ENCODE results near the gene LY6G6C. TPM values are rescaled to one million over a fixed set of nuclear protein-coding genes. Genes with fewer than 3 reads are reported as not detected.
A peak's percentile ranks its signal among the peaks of the same experiment; 100 is the strongest.

LY6G6C gene
- total RNA-seq, 4 donors from 2014 or later = not detected

DNA sequence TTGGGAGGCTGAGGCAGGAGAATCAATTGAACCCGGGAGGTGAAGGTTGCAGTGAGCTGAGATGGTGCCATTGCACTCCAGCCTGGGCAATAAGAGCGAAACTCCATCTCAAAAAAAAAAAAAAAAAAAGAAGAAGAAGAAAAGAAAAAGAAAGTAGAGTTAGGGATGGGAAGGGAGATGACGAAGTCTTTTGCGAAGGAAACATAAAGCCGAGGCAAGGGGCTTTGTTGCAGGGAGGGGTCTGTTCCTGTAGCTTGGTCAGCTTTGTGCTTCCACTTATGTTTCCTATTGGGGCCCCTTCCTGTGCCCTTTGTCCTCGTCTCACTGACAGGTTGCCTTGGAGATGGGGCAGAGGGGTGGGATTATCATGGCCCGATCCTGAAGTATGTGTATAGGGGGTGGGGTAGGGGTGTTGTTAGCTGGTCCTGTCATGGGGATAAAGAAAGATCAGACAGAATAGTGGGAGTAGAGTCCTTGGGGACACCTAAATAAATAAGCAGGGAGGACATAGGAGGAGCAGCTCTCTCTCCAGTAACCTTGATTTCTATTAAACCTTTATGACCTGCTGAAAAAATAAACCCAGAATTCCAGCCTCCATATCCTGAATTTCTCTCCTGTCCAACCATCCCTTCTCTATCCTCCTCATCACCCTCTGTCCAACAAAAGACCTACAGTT is 15.9 kb upstream of the LY6G6C start:
- Histone ChIP-seq H3K36me3 (peaks cover 15 to 27% (median 17%) of the 10 kb centered on the region in 4 donors), H3K4me1 (peaks cover 48 to 67% (median 61%) of the 10 kb centered on the region in 4 donors), H3K27me3 (no peaks in the 10 kb centered on the region), H3K27ac (replicated peaks in 1 of 4) (peak overlapping the region; percentile 86 to 93 (median 90)), H3K4me3 (peak overlapping the region in 3 of 4 donors; percentile 1 to 81 (median 72)), H3K9me3 (no peaks in the 10 kb centered on the region)
- intact Hi-C loops (cut with DNase I) = loop anchor here (5.0 kb wide), 1 partner anchor 60 kb away; the partner anchor contains the start of gene VARS1
- 63% methylated on average over 7 of the region's 7 CpGs for WGBS
- no peak for TF ChIP-seq POLR2A (IDR thresholded peaks at IDR 0.05; ENCODE audit: low read depth)
- TF ChIP-seq, protein P1, sequence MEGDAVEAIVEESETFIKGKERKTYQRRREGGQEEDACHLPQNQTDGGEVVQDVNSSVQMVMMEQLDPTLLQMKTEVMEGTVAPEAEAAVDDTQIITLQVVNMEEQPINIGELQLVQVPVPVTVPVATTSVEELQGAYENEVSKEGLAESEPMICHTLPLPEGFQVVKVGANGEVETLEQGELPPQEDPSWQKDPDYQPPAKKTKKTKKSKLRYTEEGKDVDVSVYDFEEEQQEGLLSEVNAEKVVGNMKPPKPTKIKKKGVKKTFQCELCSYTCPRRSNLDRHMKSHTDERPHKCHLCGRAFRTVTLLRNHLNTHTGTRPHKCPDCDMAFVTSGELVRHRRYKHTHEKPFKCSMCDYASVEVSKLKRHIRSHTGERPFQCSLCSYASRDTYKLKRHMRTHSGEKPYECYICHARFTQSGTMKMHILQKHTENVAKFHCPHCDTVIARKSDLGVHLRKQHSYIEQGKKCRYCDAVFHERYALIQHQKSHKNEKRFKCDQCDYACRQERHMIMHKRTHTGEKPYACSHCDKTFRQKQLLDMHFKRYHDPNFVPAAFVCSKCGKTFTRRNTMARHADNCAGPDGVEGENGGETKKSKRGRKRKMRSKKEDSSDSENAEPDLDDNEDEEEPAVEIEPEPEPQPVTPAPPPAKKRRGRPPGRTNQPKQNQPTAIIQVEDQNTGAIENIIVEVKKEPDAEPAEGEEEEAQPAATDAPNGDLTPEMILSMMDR (IDR thresholded peaks at IDR 0.05) = no peak
- no peak for TF ChIP-seq POLR2AphosphoS5 (IDR thresholded peaks at IDR 0.05)
- TF ChIP-seq EP300 (IDR thresholded peaks at IDR 0.05) = no peak
- no peak for DNase-seq (ENCODE audit: extremely low spot score)

DNA sequence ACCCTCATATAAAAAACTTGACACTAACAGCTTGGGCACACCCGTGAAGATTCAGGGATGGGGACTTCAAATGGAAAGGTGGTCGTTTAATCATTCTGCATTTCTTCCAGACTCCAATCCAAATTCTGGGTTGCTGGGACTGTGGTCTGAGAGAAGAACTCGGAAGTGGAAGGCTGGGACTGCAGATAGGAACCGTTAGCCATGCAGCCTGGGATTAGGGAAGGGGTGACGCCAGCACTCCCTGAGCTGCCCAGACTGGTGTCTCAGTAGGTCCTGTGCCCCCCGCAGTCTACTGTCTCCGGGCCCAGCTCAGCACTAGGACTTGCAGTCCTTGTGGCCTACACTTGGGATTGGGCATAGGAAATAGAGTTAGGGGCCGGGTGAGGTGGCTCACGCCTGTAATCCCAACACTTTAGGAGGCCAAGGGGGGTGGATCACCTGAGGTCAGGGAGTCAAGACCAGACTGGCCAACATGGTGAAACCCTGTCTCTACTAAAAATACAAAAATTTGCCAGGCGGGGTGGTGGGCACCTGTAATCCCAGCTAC is 15.3 kb upstream of the LY6G6C start:
- intact Hi-C loops (cut with DNase I) = loop anchor here (5.0 kb wide), 1 partner anchor 60 kb away; the partner anchor contains the start of gene VARS1
- Histone ChIP-seq H3K9me3 (no peaks in the 10 kb centered on the region), H3K27ac (replicated peaks in 1 of 4) (peak overlapping the region; percentile 86 to 93 (median 90)), H3K27me3 (no peaks in the 10 kb centered on the region), H3K4me3 (peak overlapping the region; percentile 68 to 84 (median 76)), H3K36me3 (peaks cover 21 to 27% (median 23%) of the 10 kb centered on the region in 4 donors), H3K4me1 (peaks cover 51 to 71% (median 62%) of the 10 kb centered on the region in 4 donors)
- no peak for DNase-seq (ENCODE audit: extremely low spot score)
- TF ChIP-seq POLR2AphosphoS5 (IDR thresholded peaks at IDR 0.05) (no peak), EP300 (IDR thresholded peaks at IDR 0.05) (no peak), POLR2A (IDR thresholded peaks at IDR 0.05; ENCODE audit: low read depth) (no peak)
- TF ChIP-seq, protein P1 (IDR thresholded peaks at IDR 0.05) = no peak
- 28% methylated on average over 9 of the region's 10 CpGs for WGBS

DNA sequence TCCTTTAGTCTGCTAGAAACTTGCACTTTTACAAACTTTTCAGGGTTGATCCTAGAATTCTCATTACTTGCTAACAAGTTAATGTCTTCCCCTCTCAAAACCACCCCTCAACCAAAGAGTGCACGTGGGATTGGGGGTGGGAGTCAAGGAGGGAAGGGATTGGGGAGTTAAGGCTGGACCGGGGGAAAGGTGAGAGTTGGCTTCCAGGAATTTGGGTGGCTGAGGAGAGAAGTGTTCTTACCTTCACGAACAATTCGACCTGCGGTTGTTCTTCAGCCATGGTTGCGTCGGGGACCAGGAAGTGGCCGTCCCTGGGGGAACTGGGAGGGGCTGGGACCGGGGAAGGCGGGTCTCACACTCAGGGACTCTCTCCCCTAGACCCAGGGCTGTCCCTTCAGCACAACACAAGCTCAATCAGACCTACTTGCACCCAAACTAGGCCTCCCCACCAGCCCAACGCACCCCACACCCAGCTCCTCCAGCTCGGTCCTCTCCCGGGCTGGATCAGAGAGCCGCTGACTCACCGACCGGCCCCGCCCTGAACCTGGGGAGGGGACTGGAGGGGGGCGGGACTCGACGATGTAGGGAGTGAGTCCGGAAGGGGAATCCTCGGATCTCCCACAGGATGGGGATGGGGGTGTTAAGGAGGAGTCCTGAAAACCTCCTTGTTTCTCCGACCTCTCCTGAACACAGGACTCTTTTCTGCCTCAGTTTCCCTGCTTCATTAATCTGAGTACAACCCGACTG is 14.6 kb upstream of the LY6G6C start, which contains the start of gene CLIC1:
CLIC1 (minus strand) TSS at position 510 of the 747 bp plus-strand sequence; CDS start at position 280, 230 bp downstream.
- TF ChIP-seq EP300 (IDR thresholded peaks at IDR 0.05) = no peak
- peak; percentile 95 for TF ChIP-seq POLR2A (IDR thresholded peaks at IDR 0.05; ENCODE audit: low read depth)
- TF ChIP-seq POLR2AphosphoS5 (IDR thresholded peaks at IDR 0.05) = peak; percentile 95 to 99
- peaks cover 54 to 73% (median 64%) of the 10 kb centered on the region in 4 donors for H3K4me1 ChIP-seq
- intact Hi-C loops (cut with DNase I) = loop anchor here (5.0 kb wide), 1 partner anchor 61 kb away; the partner anchor contains the start of gene VARS1
- under 1% methylated on average over 21 of the region's 24 CpGs for WGBS
- peak within 1 kb of the TSS; percentile 86 to 93 (median 90) for H3K27ac ChIP-seq (replicated peaks in 1 of 4)
- peak within 1 kb of the TSS; percentile 68 to 84 (median 76) for H3K4me3 ChIP-seq
- H3K9me3 ChIP-seq = no peaks in the 10 kb centered on the region
- peaks cover 28 to 32% (median 30%) of the 10 kb centered on the region in 4 donors for H3K36me3 ChIP-seq
- DNase-seq (ENCODE audit: extremely low spot score) = peak; percentile 97
- no peaks in the 10 kb centered on the region for H3K27me3 ChIP-seq

DNA sequence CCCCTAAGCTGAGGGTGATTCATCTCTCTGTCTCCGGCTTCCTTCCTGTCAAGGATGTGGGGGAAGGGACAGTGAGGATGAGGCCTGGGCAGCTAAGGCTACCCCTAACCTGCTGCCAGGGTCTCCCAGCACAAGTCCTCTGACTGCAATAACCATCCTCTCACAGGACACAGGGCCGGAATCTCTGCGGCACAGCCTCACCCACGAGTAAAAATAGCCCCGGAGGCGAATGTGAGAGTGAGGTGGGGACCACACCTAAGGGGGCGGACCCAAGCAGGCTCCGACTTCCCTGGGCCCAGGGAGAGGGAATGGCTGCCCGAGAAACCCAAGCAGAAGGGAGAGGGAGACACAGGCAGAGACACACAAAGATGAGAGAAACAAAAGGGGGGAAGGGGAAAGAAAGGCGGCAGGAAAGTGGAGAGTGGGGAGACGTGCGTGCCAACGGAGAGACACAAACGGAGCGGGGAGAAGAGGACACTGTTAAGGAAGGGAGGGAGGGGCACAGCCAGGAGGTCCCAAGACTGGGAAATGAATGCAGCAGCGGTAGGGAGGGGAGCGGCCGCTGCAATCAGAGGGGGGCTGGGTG is 13.4 kb upstream of the LY6G6C start:
- WGBS = 0% methylated on average over 17 of the region's 18 CpGs
- DNase-seq (ENCODE audit: extremely low spot score) = no peak

More for the DNA sequence above, 13.4 kb upstream of the LY6G6C start:
- Histone ChIP-seq H3K36me3 (peaks cover 30 to 40% (median 37%) of the 10 kb centered on the region in 4 donors), H3K4me1 (peaks cover 47 to 74% (median 66%) of the 10 kb centered on the region in 4 donors), H3K4me3 (peak overlapping the region; percentile 68 to 84 (median 76)), H3K27me3 (no peaks in the 10 kb centered on the region), H3K27ac (replicated peaks in 1 of 4) (peak overlapping the region; percentile 86 to 93 (median 90)), H3K9me3 (no peaks in the 10 kb centered on the region)
- intact Hi-C loops (cut with DNase I) = loop anchor here (2.0 to 5.0 kb wide), 2 partner anchors 62 to 96 kb away; partner anchors contain the start of gene VARS1
- TF ChIP-seq, protein P1 (IDR thresholded peaks at IDR 0.05) = no peak
- TF ChIP-seq POLR2AphosphoS5 (IDR thresholded peaks at IDR 0.05) = peak; percentile 70 to 79
- TF ChIP-seq POLR2A (IDR thresholded peaks at IDR 0.05; ENCODE audit: low read depth) = no peak
